HG02840 (cell line): ENCODE measurements around the gene COG2.
"Not testable (repeated sequence)": the region's sequence is repeated elsewhere in the genome, so short reads cannot be mapped to it uniquely, and the experiment has no call there.

Experiments used
- ATAC-seq: cut with Tn5 transposase; IDR thresholded peaks from one replicate; pipeline ENCODE4 v1.9.1; 2021; ENCODE audit warnings: mild to moderate bottlenecking, moderate library complexity, moderate number of reproducible peaks; ENCODE audit not compliant: unreplicated experiment, low FRiP score

The COG2 gene

DNA sequence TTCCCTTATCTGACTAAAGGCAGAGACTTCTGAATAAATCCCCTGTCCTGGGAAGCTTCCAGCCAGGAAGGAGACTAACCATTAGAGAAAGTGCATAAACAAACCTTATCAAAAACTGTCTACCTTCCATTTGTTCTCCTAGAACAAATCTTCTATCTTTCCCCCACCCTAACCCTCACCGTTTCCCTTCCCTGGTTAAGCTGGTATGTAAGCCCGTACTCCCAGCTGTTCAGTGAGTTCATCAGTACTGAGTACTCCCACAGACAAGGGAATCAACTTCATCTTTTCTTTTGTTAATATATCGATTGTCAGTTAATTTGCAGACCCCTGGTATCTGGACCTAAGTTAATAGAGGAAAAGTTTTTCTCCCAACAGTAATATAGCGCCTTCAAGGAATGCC is 20.1 kb upstream of the COG2 start:
- no peak for ATAC-seq

- ATAC-seq: no peak
Observed at GRCh38 chr1:230624097-230624713, 18.1 kb upstream of the COG2 start.

DNA sequence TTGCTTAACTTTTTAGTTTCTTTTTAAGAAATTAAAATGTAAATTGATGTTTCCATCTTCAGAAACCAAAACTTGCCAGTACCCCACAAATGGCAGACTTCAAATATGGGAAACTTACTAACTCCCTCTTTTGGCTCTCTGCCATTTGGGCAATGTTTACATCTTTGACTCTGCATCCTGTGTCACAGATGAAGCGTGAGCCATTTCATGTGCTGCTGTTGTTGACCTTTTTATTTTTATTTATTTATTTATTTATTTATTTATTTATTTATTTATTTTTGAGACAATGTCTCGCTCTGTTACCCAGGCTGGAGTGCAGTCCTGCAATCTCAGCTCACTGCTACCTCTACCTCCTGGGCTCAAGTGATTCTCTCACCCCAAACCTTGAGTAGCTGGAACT is 16.0 kb upstream of the COG2 start:
- ATAC-seq: no peak

DNA sequence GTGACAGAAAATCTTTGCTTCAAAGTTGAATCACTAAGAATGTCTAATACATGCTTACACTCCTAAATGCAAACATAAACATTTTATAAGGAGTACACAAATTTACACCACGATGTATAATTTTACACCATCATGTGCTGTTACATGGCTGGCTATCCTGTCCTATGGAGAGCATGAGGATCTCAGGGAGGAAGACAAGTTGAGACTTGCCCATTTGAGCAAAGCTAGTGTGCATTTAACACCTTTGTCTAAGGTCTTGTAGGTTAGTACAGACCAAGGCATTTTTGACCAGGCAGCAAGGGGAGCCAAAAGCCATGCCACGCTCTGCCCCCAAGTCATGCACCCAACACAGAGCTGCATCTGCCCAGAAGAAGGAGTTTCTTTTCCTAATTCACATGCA is 14.5 kb upstream of the COG2 start:
- no peak for ATAC-seq

DNA sequence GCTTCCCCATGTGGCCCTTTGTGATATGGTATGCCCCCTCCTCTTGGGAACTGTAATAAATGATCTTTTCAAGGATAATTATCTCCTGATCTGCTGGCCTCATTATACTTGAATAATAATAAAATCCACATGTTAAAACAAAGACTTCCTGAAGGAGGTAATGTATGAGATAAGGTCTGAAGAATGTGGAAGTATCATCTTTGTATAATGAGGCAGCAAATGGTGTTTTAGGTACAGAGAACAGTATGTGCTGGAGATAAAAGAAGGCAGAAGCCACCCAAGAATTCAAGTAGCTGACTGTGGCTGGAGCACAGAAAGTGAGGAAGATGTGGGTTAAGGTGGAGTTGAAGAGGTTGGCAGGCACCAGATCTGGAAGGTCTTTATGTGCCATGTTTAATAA is 12.8 kb upstream of the COG2 start:
- ATAC-seq: no peak

DNA sequence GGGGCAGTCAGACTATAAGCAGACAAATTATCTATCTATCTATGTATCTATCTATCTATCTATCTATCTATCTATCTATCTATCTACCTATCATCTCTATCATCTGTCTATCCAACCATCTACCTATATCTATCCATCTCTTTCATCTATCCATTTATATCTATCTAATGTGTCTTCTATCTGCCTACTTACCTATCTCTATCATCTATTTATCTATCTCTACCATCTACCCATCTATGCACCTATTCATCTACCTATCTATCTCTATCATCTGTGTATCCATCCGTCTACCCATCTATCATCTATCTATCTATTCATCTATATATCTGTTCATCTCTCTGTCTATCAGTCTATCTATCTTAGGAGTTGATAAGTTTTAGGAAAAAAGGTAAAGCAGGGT is 10.8 kb upstream of the COG2 start:
- no peak for ATAC-seq

GRCh38 chr1:230632273-230632873 is 9.9 kb upstream of the COG2 start:
- no peak for ATAC-seq

DNA sequence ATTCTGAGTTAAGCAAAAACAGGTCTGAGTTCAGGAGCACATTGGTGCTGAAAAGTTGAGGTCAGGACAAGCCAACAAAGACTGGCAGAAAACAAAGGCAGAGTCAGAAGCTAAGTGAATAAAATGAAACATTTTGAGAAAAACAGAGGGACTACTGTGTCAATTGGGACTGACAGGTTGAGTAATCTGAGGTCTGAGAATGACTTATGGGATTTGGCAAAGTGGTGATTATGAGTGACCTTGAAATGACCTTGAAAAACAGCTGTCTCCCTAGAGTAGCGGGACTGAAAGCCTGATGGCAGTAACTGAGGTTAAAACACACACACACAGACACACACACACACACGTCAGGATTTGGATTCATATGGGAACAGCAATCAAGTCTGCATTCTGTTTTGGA is 8.8 kb upstream of the COG2 start:
- ATAC-seq: no peak

DNA sequence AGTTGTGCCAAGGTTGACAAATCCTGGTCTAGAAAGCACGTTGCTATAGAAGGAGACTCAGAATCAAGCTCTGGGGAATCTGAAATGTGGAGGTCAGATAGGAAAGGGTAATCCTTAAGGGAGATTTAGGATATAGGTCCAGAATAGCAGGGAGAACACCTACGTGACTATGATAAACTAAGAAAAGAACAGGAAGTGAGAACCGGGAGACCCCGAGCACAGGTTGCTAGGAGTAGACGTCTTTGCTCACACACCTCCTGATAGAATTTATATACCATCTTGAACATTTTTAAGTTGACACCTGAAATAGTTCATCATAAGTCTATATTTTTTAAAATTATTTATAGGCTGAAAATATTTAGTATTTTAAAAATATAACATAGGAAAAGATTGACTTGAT is 7.9 kb upstream of the COG2 start:
- no peak for ATAC-seq

DNA sequence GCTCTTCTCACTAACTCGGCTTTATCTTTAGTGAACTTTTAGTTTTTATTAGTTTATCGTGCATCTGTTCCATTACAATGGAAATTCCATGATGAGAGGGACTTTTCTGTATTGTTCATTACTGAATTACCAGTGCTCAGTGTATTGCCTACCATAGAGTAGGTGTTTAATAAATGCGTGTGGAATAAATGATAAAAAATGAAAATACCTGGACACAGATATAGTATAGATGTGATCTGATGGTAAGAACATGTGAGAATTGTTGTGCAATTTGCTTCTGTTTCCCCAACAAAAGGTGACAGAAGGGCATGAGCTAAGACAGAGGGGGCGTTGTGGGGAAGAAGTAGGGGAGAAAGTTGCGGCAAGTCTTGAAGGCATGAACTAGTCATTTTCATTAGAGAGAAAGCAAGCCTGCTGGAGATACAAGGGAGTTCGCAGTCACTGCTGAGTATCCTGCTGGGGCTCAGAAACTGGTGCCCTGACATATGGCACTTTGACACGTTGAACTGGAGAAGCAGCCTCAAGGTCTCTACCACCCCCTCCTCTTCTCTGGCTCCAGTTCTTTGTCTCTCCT is 5.6 kb upstream of the COG2 start:
- no peak for ATAC-seq

DNA sequence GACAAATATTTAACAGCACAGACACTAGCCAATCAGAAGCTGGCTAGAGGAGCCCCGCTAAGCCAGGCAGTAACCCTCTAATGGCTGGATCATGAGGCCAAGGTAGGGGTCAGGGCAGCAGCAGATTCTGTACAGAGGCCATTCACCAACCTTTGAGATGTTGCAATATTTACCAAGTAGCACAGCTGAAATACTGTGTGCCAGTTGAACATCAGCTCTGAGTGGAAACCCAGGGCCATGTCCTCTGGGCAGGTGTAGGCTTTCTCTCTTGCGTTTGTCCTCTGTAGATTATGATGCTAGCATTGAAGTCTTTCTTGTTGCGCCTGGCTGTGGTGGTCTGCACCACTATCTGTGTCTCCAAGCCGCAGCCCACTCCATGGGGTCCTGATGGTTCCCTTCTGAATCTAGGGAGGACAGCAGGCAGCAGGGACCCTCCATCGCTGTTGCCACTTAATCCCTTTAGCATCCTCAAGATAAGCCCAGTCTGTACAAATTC is 2.5 kb upstream of the COG2 start:
- ATAC-seq: no peak

- ATAC-seq: no peak
Observed at GRCh38 chr1:230641346-230641745, 935 bp upstream of the COG2 start.

GRCh38 chr1:230641900-230642262 is 400 bp upstream of the COG2 start:
- ATAC-seq: no peak

DNA sequence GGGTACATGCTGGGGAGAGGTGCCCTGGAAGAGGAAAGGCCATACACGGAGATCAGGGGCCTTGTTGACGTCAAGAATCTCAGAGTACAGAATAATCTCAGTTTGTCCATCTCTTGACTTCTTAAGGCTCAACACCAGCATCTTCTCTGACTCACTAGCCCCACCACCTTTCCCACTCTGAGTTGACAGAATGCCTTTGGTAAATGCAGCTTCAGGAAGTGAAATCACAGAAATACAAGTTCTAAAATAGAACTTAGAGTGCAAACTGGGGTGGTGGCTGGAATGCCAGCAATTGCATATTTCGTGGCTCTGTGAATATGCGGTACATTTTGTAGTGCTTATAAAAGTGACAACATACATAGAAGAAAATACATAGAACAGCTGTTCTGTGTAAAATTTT is 1.6 kb downstream of the COG2 start:
- no peak for ATAC-seq

DNA sequence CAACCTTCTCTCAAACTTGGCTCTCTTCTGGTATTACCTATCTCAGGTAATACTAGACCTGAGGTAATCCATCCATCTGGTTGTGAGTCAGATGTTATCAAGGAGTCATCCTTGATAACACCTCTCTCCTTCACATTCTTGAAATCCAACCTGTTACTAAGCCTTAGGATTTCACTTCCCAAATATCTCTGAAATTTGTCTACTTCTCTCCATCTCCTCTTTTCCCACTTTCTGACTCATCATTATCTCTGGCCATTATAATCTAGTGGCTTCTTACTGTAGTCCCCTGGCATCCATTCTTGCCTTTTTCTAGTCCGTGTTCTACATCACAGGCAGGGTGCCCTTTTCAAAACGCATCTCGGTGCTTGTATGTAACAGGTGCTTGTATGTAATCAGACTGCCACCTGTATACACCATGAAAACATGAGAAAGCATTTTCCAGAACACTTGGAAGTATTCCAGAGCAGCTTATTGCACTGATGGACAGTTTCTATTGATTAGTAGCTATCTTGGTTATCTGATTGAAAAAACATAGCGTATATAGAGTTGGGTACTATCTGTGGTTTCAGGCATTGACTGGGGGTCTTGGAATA is 4.5 kb downstream of the COG2 start:
- no peak for ATAC-seq

- ATAC-seq: no peak
Observed at GRCh38 chr1:230647321-230647720, 5.0 kb downstream of the COG2 start.

DNA sequence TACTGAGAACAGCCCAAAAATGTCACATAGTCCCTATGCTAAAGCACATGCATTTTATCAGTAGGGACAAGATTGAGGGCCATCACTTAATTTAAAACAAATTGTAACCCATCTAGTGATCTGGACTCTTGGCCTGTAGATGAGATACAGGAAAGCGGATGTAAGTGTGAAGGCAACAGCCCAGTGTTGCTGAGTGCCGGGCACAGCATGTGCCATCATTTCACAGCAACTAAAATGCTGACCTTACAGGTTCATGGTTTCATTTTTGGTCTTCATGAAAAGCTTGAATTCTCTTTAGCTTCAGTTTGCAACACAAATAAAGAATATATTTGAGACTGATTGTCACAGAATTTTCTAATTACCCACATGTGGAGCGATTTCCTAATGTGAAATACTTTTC is 5.8 kb downstream of the COG2 start:
- no peak for ATAC-seq

- ATAC-seq: no peak
Observed at GRCh38 chr1:230650300-230650699, 8.0 kb downstream of the COG2 start.

- no peak for ATAC-seq
Observed at GRCh38 chr1:230651235-230651634, 9.0 kb downstream of the COG2 start.

GRCh38 chr1:230656719-230657118 is 14.4 kb downstream of the COG2 start:
- ATAC-seq: not testable (repeated sequence)

- ATAC-seq: not testable (repeated sequence)
Observed at GRCh38 chr1:230658103-230658502, 15.8 kb downstream of the COG2 start.

DNA sequence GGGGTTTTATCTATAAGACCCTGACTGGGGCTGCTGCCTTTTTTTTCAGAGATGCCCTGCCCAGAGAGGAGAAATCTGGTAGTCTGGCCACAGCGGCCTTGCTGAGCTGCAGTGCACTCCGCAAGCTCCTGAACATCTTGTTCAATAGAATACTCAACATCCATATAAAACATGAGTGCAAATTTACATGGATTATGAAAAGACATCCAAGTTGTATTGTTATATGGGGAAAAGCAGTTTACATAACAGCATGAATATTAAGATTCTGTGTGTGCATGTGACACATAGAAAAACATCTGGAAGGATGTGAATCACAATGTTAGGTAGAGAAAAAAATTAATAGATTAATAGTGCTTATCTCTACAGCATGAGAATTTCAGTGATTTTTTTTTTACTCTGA is 16.4 kb downstream of the COG2 start:
- no peak for ATAC-seq
